ENCODE data around the gene PANK1.
A peak's percentile ranks its signal among the peaks of the same experiment; 100 is the strongest.

The PANK1 gene

GRCh38 chr10:89644967-89645741 lies at the start of gene PANK1:
TSS of gene PANK1 (minus strand) at chr10:89645242. CDS start at chr10:89644891, 351 bp downstream.
- Histone ChIP-seq H3K4me1 (ENCODE audit: insufficient read depth, low read length) (peaks cover 15% of the 10 kb centered on the region), H3K36me3 (ENCODE audit: insufficient read depth, low read depth, low read length) (no peaks in the 10 kb centered on the region), H3K27me3 (ENCODE audit: insufficient read depth, low read length) (no peaks in the 10 kb centered on the region), H3K9me3 (ENCODE audit: insufficient read depth, low read depth, low read length) (no peaks in the 10 kb centered on the region), H3K27ac (ENCODE audit: low read length) (peak within 1 kb of the TSS; percentile 94), H3K4me3 (ENCODE audit: low read length) (peak within 1 kb of the TSS; percentile 81), H3K9ac (ENCODE audit: low read depth, low read length) (peak within 1 kb of the TSS; percentile 90)

- Histone ChIP-seq H3K4me1 (ENCODE audit: insufficient read depth, low read length) (peaks cover 9% of the 10 kb centered on the region; the same call in 1 of the 2 replicates), H3K27ac (ENCODE audit: low read length) (no peak overlapping the region), H3K36me3 (ENCODE audit: insufficient read depth, low read depth, low read length) (no peaks in the 10 kb centered on the region), H3K9me3 (ENCODE audit: insufficient read depth, low read depth, low read length) (no peaks in the 10 kb centered on the region), H3K4me3 (ENCODE audit: low read length) (no peak overlapping the region), H3K9ac (ENCODE audit: low read depth, low read length) (no peak overlapping the region), H3K27me3 (ENCODE audit: insufficient read depth, low read length) (no peaks in the 10 kb centered on the region)
These were observed 48.1 kb upstream of the PANK1 start for GRCh38 chr10:89693176-89693575.

GRCh38 chr10:89692416-89692815 lies 47.4 kb upstream of the PANK1 start:
- Histone ChIP-seq H3K27me3 (ENCODE audit: insufficient read depth, low read length) (no peaks in the 10 kb centered on the region), H3K27ac (ENCODE audit: low read length) (no peak overlapping the region), H3K4me1 (ENCODE audit: insufficient read depth, low read length) (peaks cover 9% of the 10 kb centered on the region; the same call in 1 of the 2 replicates), H3K4me3 (ENCODE audit: low read length) (no peak overlapping the region), H3K9ac (ENCODE audit: low read depth, low read length) (no peak overlapping the region), H3K36me3 (ENCODE audit: insufficient read depth, low read depth, low read length) (no peaks in the 10 kb centered on the region), H3K9me3 (ENCODE audit: insufficient read depth, low read depth, low read length) (no peaks in the 10 kb centered on the region)

- Histone ChIP-seq H3K36me3 (ENCODE audit: insufficient read depth, low read depth, low read length) (no peaks in the 10 kb centered on the region), H3K27me3 (ENCODE audit: insufficient read depth, low read length) (no peaks in the 10 kb centered on the region), H3K9me3 (ENCODE audit: insufficient read depth, low read depth, low read length) (no peaks in the 10 kb centered on the region), H3K27ac (ENCODE audit: low read length) (no peak overlapping the region), H3K4me1 (ENCODE audit: insufficient read depth, low read length) (no peaks in the 10 kb centered on the region; the same call in 1 of the 2 replicates), H3K9ac (ENCODE audit: low read depth, low read length) (no peak overlapping the region), H3K4me3 (ENCODE audit: low read length) (no peak overlapping the region)
These were observed 45.0 kb upstream of the PANK1 start for GRCh38 chr10:89690027-89690426.

- no peak overlapping the region for H3K9ac ChIP-seq (ENCODE audit: low read depth, low read length)
- H3K4me1 ChIP-seq (ENCODE audit: insufficient read depth, low read length), result no peaks in the 10 kb centered on the region
- no peak overlapping the region for H3K4me3 ChIP-seq (ENCODE audit: low read length)
- no peaks in the 10 kb centered on the region for H3K27me3 ChIP-seq (ENCODE audit: insufficient read depth, low read length)
- no peak overlapping the region for H3K27ac ChIP-seq (ENCODE audit: low read length)
- no peaks in the 10 kb centered on the region for H3K36me3 ChIP-seq (ENCODE audit: insufficient read depth, low read depth, low read length)
- H3K9me3 ChIP-seq (ENCODE audit: insufficient read depth, low read depth, low read length), result no peaks in the 10 kb centered on the region
These were observed 40.9 kb upstream of the PANK1 start for GRCh38 chr10:89685936-89686335.

GRCh38 chr10:89684604-89685003 lies 39.6 kb upstream of the PANK1 start:
- H3K27ac ChIP-seq (ENCODE audit: low read length), result no peak overlapping the region
- no peak overlapping the region for H3K9ac ChIP-seq (ENCODE audit: low read depth, low read length)
- no peaks in the 10 kb centered on the region for H3K36me3 ChIP-seq (ENCODE audit: insufficient read depth, low read depth, low read length)
- H3K4me1 ChIP-seq (ENCODE audit: insufficient read depth, low read length), result no peaks in the 10 kb centered on the region
- no peaks in the 10 kb centered on the region for H3K27me3 ChIP-seq (ENCODE audit: insufficient read depth, low read length)
- H3K4me3 ChIP-seq (ENCODE audit: low read length), result no peak overlapping the region
- H3K9me3 ChIP-seq (ENCODE audit: insufficient read depth, low read depth, low read length), result no peaks in the 10 kb centered on the region

- H3K9ac ChIP-seq (ENCODE audit: low read depth, low read length), result no peak overlapping the region
- H3K27ac ChIP-seq (ENCODE audit: low read length), result no peak overlapping the region
- H3K4me1 ChIP-seq (ENCODE audit: insufficient read depth, low read length), result no peaks in the 10 kb centered on the region
- H3K36me3 ChIP-seq (ENCODE audit: insufficient read depth, low read depth, low read length), result no peaks in the 10 kb centered on the region
- H3K4me3 ChIP-seq (ENCODE audit: low read length), result no peak overlapping the region
- no peaks in the 10 kb centered on the region for H3K27me3 ChIP-seq (ENCODE audit: insufficient read depth, low read length)
- no peaks in the 10 kb centered on the region for H3K9me3 ChIP-seq (ENCODE audit: insufficient read depth, low read depth, low read length)
These were observed 38.8 kb upstream of the PANK1 start for GRCh38 chr10:89683883-89684282.

- Histone ChIP-seq H3K9ac (ENCODE audit: low read depth, low read length) (no peak overlapping the region), H3K4me1 (ENCODE audit: insufficient read depth, low read length) (peaks cover 5% of the 10 kb centered on the region; the same call in 1 of the 2 replicates), H3K27ac (ENCODE audit: low read length) (no peak overlapping the region), H3K27me3 (ENCODE audit: insufficient read depth, low read length) (peaks cover 4% of the 10 kb centered on the region; the same call in 1 of the 2 replicates), H3K9me3 (ENCODE audit: insufficient read depth, low read depth, low read length) (no peaks in the 10 kb centered on the region), H3K36me3 (ENCODE audit: insufficient read depth, low read depth, low read length) (no peaks in the 10 kb centered on the region), H3K4me3 (ENCODE audit: low read length) (no peak overlapping the region)
These were observed 34.9 kb upstream of the PANK1 start for GRCh38 chr10:89679986-89680385.

GRCh38 chr10:89677341-89677740 lies 32.3 kb upstream of the PANK1 start:
- Histone ChIP-seq H3K4me3 (ENCODE audit: low read length) (no peak overlapping the region), H3K4me1 (ENCODE audit: insufficient read depth, low read length) (peaks cover 5% of the 10 kb centered on the region; the same call in 1 of the 2 replicates)

GRCh38 chr10:89670926-89671325 lies 25.9 kb upstream of the PANK1 start:
- H3K4me1 ChIP-seq (ENCODE audit: insufficient read depth, low read length), result peaks cover 5% of the 10 kb centered on the region; the same call in 1 of the 2 replicates
- H3K9ac ChIP-seq (ENCODE audit: low read depth, low read length), result no peak overlapping the region
- H3K9me3 ChIP-seq (ENCODE audit: insufficient read depth, low read depth, low read length), result no peaks in the 10 kb centered on the region
- no peaks in the 10 kb centered on the region for H3K36me3 ChIP-seq (ENCODE audit: insufficient read depth, low read depth, low read length)
- H3K27ac ChIP-seq (ENCODE audit: low read length), result no peak overlapping the region
- H3K4me3 ChIP-seq (ENCODE audit: low read length), result no peak overlapping the region
- H3K27me3 ChIP-seq (ENCODE audit: insufficient read depth, low read length), result no peaks in the 10 kb centered on the region

More at GRCh38 chr10:89677341-89677740, 32.3 kb upstream of the PANK1 start:
- Histone ChIP-seq H3K9me3 (ENCODE audit: insufficient read depth, low read depth, low read length) (no peaks in the 10 kb centered on the region), H3K27me3 (ENCODE audit: insufficient read depth, low read length) (peaks cover 4% of the 10 kb centered on the region; the same call in 1 of the 2 replicates), H3K27ac (ENCODE audit: low read length) (no peak overlapping the region), H3K9ac (ENCODE audit: low read depth, low read length) (no peak overlapping the region), H3K36me3 (ENCODE audit: insufficient read depth, low read depth, low read length) (no peaks in the 10 kb centered on the region)

- Histone ChIP-seq H3K4me1 (ENCODE audit: insufficient read depth, low read length) (no peaks in the 10 kb centered on the region; the same call in 1 of the 2 replicates), H3K9ac (ENCODE audit: low read depth, low read length) (no peak overlapping the region), H3K27ac (ENCODE audit: low read length) (no peak overlapping the region), H3K36me3 (ENCODE audit: insufficient read depth, low read depth, low read length) (no peaks in the 10 kb centered on the region), H3K4me3 (ENCODE audit: low read length) (no peak overlapping the region), H3K9me3 (ENCODE audit: insufficient read depth, low read depth, low read length) (no peaks in the 10 kb centered on the region), H3K27me3 (ENCODE audit: insufficient read depth, low read length) (no peaks in the 10 kb centered on the region)
These were observed 24.9 kb upstream of the PANK1 start for GRCh38 chr10:89669985-89670384.

GRCh38 chr10:89668386-89669071 lies 23.5 kb upstream of the PANK1 start:
- Histone ChIP-seq H3K27me3 (ENCODE audit: insufficient read depth, low read length) (no peaks in the 10 kb centered on the region), H3K4me3 (ENCODE audit: low read length) (no peak overlapping the region), H3K4me1 (ENCODE audit: insufficient read depth, low read length) (no peaks in the 10 kb centered on the region), H3K9ac (ENCODE audit: low read depth, low read length) (no peak overlapping the region), H3K27ac (ENCODE audit: low read length) (no peak overlapping the region), H3K9me3 (ENCODE audit: insufficient read depth, low read depth, low read length) (no peaks in the 10 kb centered on the region), H3K36me3 (ENCODE audit: insufficient read depth, low read depth, low read length) (no peaks in the 10 kb centered on the region)

All from iPS-20b (cell line).